AG04450 (cell line): ENCODE measurements around the gene UTP11. TPM values are rescaled to one million over a fixed set of nuclear protein-coding genes. Genes with fewer than 3 reads are reported as not detected.

Experiments used
- CTCF ChIA-PET: fragments of 300-600, 350-600 bp; formaldehyde crosslinking; extraction: SDS; loops from one replicate; lab custom pipeline; 2022; ENCODE audit warnings: antibody characterized with exemption, inconsistent platforms; lab: Charles Lee
- POLR2A ChIA-PET: fragments of 350-600 bp; formaldehyde crosslinking; extraction: SDS; loops from one replicate; lab custom pipeline; 2021; ENCODE audit warnings: antibody characterized with exemption, inconsistent platforms; lab: Yijun Ruan, JAX
- DNase-seq: peaks from one replicate; pipeline ENCODE4 v3.0.0-alpha.2; 2011; ENCODE audit warnings: low read depth, low spot score
- H3K27ac ChIP-seq: one replicate; pipeline ENCODE4 v1.5.1; 2012; ENCODE audit warnings: low read depth, low read length, control low read depth
- H3K27me3 ChIP-seq: one replicate; pipeline ENCODE4 v1.6.0; 2012; ENCODE audit warnings: low read length; ENCODE audit not compliant: control insufficient read depth, insufficient read depth
- H3K4me3 ChIP-seq: 2 replicates; pipeline ENCODE4 v1.5.1; 2011; ENCODE audit warnings: mild to moderate bottlenecking, low read depth, low read length, control low read depth
- H3K9me3 ChIP-seq: 2 replicates; pipeline ENCODE4 v1.5.1; 2012; ENCODE audit warnings: low read length; ENCODE audit not compliant: control insufficient read depth, insufficient read depth
- CTCF ChIP-seq: IDR thresholded peaks from 2 replicates; pipeline ENCODE4 v1.5.1; 2011; ENCODE audit warnings: low read depth, low read length, control low read depth, inconsistent platforms
- polyA plus RNA-seq: library from polyadenylated mRNA; depleted of rRNA; stranded (reverse); fragments of >200 nt; gene quantifications from 2 replicates; pipeline ENCODE4 v1.2.3, GENCODE V29; 2011

The UTP11 gene
- polyA plus RNA-seq, 1 experiment = 43.8 TPM

- ChIA-PET CTCF (no interaction called here), POLR2A (no interaction called here)
- no peak for TF ChIP-seq CTCF
- Histone ChIP-seq H3K27ac (no peak overlapping the region), H3K27me3 (peaks cover 57% of the 10 kb centered on the region), H3K4me3 (no peak overlapping the region), H3K9me3 (no peaks in the 10 kb centered on the region; the same call in 1 of the 2 replicates)
- no peak for DNase-seq
These were observed 30.7 kb downstream of the UTP11 start for GRCh38 chr1:38043036-38043747.

- H3K27ac ChIP-seq = no peak overlapping the region
- TF ChIP-seq CTCF = no peak
- no peak for DNase-seq
- H3K9me3 ChIP-seq = no peaks in the 10 kb centered on the region; the same call in 1 of the 2 replicates
- POLR2A ChIA-PET = no interaction called here
- CTCF ChIA-PET = no interaction called here
- peaks cover 69% of the 10 kb centered on the region for H3K27me3 ChIP-seq
- peak overlapping the region; percentile 49 for H3K4me3 ChIP-seq
These were observed 32.0 kb downstream of the UTP11 start for GRCh38 chr1:38044221-38045215.

GRCh38 chr1:38045401-38046332 lies 33.1 kb downstream of the UTP11 start:
- Histone ChIP-seq H3K4me3 (no peak overlapping the region), H3K9me3 (no peaks in the 10 kb centered on the region; the same call in 1 of the 2 replicates), H3K27me3 (peaks cover 69% of the 10 kb centered on the region), H3K27ac (no peak overlapping the region)
- ChIA-PET CTCF (interaction anchor here (1.1 kb wide), 1 partner anchor 8 kb away, joined by 3 read pairs; no protein-coding TSS in a partner anchor), POLR2A (no interaction called here)
- DNase-seq = no peak
- TF ChIP-seq CTCF = no peak

GRCh38 chr1:38046333-38046883 lies 33.9 kb downstream of the UTP11 start, which contains the start of gene POU3F1:
TSS of gene POU3F1 (minus strand) at chr1:38046793. CDS start at chr1:38046743, 50 bp downstream.
- H3K27me3 ChIP-seq = peaks cover 66% of the 10 kb centered on the region
- H3K9me3 ChIP-seq = no peaks in the 10 kb centered on the region; the same call in 1 of the 2 replicates
- H3K27ac ChIP-seq = no peak within 1 kb of the TSS
- ChIA-PET POLR2A (no interaction called here), CTCF (interaction anchor here (0.7 to 2.6 kb wide), 3 partner anchors 9 to 269 kb away, joined by 3 to 9 read pairs (median 3); no protein-coding TSS in a partner anchor)
- H3K4me3 ChIP-seq = peak within 1 kb of the TSS; percentile 54
- no peak for DNase-seq
- TF ChIP-seq CTCF = no peak
